ENCODE results near the gene VGLL4.
"Not testable (repeated sequence)": the region's sequence is repeated elsewhere in the genome, so short reads cannot be mapped to it uniquely, and the experiment has no call there.

Gene VGLL4

DNA sequence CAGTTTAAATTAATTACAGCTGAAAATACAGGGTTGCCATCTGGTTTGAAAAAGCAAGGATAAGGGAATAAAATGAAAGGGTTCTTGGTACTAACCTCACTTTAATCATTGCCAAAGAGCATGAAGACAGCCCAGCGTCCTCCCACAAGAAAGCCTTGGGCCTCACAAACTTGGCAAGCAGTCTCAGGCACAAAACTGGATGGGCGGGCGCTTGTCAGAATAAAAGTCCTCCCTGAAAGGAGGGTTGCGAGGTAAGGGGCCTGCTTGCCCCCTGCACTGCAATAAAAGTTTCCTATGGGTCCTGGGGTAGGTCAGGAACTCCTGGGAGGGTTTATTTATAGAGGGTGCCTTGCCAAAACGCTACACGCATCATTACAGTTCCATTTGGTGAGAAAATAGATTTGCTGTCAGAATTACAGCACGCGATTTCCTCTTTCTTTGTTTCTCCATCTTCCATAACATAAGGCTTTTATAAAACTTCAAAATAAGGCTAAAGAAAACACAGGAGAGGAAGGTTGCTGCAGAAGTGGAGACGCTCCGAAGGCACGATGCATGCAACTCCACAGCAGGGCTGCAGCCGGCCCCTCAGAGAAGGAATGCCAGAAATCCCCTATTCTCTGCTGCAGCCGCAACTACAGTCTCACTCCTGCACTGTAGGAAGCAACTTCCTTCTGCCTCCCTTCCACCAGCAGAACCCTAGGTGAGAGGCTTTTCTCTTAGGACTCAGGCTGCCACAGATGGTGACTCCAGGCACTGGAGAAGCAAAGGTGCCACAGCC, 61.3 kb downstream of the VGLL4 start:
- DNase-seq = peak; percentile 73

DNA sequence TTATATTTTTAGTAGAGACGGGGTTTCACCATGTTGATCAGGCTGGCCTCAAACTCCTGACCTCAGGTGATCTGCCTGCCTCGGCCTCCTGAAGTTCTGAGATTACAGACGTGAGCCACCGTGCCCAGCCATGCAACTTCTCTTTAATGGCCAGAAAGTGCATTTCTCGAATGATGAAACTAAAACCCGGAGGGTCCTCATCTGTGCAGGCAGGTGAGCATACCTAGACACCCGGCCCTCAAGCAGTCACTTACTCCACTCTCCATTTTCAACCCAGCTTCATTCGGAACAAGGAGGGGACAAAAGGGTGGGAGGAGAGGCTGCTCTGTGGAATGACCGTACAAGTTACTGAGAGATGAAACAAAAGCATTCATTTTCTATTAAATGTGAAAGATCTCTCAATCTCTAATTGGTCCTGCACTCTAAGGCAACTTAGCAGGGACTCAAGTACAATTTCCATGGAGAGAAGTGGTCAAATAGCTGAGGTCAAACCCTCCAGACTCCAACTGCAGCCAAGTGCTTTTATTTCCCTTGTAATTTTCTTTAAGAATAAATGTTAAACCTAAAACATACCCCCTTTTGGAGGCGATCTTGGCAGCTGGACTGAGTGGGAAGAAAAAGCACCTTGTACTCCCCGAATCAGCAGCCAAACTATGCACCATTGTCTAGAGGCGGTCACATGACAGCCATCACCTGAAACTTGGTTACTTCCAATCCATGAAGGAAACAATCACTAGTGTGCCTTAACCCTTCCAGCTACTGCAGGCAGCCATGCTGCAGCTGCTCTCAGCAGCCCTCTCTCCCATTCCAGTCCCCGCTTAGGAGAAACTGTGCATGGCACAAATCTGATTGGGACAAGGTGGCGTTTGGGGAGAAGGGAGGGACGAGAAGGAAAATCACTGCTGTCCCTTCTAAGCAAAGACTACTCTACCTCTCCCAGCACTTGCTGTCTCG, 62.2 kb downstream of the VGLL4 start:
- DNase-seq = no peak

DNA sequence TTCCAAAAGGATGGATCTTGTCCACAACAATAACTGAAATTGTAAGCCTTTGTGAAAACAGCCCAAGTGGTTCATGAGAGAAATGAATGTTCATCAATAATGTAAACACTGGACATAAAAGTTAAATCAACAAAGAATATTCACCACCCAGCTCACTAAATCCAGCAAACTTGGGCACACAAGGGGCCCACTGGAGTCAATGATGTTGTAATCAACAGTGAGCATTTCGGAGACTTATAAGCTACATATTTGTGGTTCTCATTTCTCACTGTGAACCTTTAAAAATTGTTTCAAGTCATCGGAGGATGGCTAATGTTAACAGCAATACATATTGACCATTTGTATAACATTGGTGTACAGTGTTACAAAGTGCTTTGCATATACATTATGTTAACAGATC, 63.1 kb downstream of the VGLL4 start:
- no peak for DNase-seq

DNA sequence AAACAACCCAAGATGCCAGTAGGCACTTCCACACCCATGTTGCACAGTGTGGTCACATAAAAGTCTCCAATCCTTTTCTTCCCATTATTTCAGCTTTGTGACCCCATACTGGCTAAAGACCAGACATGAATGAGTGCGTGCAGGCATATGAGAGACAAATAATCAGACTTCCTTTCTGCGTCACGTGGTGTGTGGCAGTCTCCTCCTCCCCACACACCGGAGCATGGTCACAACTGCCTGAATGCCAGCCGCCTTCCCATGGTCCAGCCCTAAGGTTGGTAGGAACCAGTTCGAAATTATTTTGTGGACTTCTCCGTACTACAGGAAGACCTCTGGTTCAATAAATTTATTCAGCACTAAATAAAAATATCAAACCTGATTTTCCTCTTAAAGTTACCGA, 65.5 kb downstream of the VGLL4 start:
- no peak for DNase-seq

DNA sequence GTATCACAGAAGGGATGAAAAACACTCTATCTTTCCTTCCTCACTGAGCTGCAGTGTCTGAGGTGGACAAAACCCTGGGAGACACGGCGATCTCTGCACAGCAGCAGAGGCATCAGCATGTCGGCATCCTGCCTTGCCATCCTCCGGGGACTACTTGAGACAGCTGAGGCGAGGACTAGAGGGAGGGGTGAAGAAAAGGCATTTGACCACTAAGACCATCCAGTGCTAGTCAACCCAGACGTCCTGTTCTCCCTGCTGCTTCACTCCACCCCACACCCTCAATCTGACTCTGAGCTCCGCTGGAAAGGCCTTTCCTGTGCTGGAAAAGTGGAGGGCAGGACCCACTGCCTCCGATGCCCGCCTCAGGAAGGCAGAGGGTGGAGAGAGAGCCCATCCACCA, 67.3 kb downstream of the VGLL4 start:
- DNase-seq = no peak

DNA sequence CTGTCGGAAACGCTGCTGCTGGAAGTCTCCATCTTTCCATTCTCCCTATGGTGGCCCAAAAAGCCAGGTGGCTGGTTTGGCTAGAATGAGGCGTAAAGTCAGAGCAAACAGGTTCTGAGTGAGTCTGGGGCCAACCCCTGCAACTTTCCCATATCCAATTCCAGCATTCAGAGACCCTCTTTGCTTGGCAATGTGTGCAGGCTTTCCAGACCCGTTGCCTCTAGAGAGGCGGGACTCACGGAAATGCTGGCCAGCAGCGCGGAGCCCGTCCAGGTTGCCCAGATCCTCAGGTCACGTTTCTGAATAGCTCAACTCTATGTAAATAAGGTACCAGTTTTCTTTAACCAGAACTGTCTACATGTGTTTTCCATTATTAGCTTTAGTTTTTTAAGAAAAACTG, 68.0 kb downstream of the VGLL4 start:
- no peak for DNase-seq

DNA sequence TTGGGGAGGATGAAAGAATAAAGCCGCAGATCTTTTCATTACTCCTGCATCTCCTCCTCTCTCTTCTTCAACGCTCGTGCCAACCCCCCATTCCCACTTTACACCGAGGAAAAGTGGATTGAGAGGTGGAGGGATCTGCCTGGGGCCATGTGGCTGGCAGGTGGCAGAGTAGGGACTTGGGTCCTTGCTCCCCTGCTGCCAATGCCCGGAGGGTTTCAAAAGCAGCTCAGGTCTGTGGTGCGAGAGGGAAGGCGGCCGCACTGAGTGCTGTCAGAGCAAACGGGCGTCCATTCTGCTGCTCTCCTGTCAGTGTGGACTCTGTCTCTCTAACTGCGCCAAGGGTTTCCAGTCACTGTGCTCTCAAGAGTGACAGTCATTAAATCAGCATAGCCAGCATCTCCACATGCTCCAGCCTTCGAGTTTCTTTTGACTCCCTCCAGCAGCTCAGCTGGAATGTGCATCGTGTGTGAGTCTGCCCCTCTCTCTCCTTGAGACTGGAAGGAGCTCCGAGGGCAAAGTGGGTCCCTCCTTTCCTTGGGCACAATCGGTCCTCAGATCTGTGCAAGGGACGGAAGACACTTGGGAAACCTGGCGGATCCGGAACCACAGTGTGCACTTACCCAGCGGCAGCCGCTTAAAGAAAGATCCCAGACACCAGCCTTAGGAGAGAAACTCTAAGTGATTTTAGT, 68.6 kb downstream of the VGLL4 start:
- DNase-seq = no peak

DNA sequence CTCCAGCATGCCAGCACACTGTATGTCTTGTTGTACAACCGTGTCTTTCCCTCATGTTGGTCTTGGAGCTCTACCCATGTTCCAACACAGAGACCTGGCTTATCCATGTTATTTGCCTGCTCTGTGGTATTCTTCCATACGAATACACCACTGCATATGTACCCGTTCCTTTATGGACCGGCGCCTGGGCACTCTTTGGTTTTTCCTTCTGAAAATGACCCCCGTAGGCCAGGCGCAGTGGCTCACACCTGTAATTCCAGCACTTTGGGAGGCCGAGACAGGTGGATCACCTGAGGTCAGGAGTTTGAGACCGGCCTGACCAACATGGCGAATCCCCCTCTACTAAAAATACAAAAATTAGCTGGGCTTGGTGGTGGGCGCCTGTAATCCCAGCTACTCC, 71.1 kb downstream of the VGLL4 start:
- not testable (repeated sequence) for DNase-seq

DNA sequence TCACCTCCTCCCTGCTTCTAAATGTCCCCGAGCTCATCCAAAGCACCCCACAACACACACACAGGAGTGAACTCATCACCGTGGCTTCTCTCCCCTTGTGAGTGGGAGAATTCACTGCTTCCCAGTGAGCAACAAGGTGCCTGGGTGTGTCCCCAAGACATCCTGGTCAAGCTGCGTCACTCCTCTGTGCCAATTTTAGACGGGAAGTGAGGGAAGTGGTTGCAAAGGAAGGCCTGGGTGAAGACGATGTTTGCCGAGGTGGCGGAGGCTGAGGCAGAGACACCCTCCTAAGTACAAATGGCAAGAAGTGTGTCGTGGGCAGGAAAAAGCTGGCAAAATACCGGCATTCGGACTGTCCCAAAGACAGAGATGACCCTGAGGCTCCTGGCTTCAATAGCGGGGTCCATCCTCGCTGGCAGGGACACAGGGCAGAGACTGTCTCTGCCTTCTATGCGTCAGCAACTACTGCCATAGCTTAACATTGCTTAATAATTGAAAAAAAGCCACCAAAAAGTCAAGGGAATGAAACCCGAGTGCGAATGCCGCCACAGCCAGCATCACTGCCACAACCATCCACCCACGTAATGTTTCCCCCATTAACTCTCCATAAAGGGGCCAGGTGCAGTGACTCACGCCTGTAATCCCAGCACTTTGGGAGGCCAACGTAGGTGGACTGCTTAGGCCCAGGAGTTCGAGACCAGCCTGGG, 72.8 kb downstream of the VGLL4 start:
- peak; percentile 24 for DNase-seq

DNA sequence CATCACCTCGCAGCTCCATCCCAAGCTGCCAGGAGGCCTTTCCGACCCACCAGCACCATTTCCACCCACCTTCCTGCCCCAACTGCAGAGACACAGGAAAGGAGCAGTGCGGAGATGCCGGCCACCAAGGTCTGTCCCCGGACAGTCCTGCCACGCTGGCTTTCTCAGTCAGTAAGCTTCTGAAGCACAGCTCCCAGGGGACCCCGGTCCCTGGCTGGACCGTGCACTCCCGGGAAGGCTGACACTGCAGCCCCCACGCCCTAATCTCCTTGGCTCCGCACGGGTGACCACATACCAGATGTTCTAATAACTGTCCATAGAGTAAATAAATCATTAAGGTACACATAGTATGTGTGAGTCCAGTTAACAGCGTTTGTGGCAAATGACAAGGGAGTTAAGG, 73.5 kb downstream of the VGLL4 start:
- DNase-seq = no peak

DNA sequence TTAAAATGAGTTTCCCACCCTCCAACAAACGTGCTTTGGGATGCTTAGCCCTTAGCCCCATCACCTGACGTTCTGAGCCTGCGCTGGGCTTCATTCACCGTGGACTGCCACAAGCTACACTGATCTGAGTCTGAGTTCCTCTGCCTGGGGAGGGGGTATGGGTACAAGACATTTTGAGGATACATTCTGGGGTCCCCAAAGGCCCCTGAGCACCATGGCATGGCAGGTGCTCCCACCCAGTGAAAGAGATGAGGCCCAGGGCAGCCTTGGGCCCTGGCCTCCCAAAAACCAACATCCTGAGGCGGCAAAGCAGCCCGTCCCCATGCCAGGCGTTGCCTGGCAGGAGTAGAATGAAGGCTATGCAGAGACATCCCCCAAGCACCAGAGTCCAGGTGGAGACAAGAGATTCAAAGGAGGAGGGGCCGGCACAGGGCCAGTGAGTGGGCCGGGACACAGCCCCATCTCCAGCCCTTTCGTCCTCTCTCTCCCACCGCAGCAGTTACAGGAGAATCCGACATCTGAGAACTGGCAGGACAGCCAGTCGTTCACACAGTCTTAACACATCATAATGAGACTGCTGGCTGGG, 74.5 kb downstream of the VGLL4 start:
- DNase-seq = no peak

DNA sequence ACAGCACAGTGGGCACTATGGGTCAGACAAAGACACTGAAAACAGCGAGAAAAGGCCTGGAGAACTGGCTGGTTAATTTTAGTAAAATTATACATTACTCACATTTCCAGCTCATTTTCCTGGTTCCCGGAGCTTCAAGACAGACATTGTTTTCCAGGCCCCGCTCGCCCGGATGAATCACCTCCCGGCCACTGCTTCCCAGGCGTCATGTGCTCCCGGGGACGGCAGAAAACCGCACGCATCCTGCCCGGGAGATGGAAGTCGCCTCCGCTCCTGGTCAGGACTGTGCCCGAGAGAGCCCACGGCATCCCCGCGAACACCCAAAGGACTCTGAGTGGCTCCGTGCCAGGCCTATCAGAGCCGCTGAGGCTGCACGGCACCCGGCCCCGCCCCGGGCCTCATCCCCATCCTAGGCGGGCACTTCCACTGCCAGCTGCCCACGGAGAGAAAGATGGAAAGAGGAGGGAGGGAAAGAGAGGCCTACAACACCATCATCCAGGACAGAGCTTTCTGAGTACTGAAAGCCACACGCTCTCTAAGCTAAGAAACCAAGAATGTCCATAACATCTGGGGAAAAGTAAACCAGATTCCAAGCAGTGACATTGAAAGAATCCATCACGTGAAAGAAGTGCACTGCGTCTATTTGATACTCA, 75.1 kb downstream of the VGLL4 start:
- DNase-seq = no peak

DNA sequence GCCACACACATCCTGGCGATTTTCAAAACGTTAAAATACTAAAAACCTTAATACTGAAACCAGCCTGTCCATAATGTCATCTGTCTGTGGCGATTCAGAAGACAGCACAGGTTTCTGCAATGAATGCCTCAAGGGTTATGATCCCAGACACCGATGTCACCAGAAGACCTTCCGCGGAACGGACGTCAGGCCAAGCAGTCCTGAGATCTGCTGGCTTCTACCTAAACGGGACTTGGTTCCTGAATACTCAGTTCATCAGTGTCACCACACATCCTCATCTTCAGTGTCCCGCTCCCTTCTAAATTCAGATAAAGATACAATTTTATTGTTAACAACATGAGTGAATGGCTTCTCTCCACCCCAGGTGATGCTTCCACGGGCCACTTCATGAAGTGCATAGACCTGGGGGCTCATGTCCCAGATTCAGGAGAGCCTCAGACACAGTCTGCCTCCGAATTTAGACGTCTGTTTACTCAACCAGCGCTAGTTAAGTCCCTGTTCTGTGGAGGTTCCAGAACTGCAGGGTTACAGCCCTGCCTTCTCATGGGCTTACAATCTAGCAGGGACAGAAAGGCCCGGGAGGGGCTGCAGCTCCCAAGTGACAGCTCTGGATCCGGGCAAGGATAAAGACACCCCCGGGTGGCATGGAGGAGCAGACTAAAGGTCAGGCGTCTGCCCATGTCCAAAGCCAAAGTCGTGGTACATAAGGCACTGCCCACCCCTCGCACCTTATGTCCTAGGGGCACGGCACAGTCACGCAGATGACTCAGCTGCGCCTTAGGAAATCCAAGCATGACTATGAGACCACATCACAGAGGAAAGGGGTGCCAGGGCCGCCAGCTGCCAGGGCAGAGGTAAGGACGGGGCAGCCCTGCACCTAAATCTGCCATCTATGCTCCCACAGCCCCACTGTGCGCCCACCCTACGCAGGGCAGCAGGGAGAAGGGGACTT, 75.9 kb downstream of the VGLL4 start:
- DNase-seq = no peak

DNA sequence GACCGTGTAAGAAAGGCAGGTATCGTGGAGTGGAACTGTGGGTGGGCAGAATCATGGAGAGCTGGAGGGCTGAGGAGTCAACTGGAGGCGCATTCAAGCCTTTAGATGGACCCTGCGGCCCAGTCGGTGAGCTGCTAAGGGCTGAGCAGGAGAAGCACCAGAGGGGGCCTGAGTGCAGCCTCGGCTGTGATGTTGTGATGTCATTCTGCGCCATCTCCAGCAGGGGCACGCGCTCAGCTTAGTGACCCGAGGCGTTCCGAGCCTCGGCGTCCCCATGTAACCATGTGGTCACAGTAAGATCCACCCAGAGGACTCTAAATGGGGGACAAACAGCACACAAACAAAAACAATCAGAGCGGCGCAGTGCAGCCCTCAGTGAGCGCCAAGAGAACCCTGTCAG, 76.8 kb downstream of the VGLL4 start:
- peak; percentile 23 for DNase-seq

DNA sequence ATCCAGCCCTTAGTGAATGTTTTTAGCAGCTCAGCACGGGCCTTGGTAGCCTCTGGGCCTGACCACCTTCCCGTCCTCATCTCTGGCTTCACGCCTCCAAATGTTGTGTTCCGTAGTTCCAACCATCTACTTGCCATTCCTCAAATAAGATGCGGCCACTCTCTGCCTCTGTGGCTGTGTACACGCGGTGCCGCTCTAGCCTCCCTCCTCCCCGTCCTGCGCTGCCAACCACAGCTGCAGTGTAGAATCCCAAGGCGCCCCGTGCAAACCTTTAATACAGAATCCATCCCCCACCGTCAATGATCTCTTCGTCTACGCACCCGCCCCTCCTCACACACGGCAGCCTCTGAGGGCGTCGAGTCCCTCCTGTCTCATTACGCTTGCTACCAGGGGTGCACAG, 77.2 kb downstream of the VGLL4 start:
- no peak for DNase-seq

DNA sequence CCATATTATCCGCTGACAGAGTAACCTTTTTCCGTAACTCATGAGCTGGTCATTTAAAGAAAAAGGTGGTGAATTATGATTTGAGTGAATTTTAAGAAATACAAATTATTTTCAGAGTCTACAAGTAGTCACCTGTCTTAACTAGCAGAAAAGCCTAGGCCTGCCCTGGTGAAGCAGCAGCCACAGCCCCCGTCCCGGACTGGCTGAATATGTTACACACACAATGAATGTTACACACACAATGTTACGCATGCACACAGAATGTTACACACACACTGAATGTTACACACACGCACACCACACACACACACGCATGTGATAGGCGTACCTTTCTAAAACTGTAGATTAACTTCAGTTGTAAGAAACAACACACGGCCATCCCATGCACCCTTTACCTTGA, 77.8 kb downstream of the VGLL4 start:
- no peak for DNase-seq

DNA sequence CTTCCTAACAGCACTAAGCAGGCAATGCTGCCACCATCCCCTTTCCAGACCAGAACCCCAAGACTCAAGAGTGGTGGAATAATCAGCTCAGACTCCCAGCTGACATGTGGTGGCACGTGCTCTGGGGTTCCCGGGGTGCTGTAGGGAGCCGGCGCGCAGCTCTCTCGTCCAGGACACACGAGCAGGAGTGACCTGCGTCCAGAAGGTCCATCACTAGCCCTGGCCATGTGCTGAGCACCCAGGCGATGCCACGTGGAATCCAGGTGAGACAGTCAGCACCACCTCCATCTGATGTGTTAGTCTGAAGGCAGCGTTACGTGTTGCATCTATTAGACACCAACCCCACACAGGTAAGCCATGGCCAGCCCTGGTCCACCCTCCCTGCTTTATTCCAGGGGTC, 78.2 kb downstream of the VGLL4 start:
- no peak for DNase-seq

DNA sequence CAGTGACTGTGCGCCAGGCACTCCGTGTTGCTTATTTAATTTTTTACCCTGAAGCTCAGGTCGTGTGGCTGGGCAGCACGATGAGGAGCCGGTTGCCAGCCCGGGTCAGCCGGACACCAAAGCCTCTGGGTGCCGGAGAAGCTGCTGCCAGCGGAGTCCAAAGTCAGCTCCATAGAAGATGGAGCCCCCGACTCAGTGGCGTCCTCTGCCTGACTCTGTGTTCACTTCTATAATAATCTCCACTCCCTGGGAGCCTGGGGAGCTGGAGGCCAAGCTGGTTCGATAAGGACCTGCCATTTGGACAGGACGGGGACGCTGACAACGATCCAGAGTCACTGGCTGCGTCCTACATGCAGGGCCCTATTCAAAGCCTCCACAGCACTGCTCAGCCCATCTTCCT, 78.6 kb downstream of the VGLL4 start:
- DNase-seq = no peak

DNA sequence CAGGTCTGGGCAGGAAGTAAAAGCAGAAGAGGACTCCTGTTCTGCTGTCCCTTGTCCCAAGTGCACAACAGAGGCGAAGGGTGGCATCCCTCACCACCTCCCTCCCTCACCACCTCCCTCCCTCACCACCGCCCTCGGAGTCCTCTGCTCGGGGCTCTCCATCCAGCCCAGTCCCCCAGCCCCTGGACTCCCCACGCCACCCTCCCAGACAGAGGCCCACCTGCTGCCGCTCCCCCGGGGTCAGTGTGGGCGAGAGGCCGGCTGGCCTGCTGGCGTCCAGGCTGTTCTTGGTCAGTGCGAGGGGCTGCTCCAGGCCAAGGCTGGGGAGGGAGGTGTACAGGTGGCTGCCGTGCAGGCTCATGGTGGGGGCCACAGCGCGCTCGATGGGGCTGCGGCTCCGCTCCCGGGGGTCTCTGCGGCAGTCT, 79.1 kb downstream of the VGLL4 start:
- no peak for DNase-seq

DNA sequence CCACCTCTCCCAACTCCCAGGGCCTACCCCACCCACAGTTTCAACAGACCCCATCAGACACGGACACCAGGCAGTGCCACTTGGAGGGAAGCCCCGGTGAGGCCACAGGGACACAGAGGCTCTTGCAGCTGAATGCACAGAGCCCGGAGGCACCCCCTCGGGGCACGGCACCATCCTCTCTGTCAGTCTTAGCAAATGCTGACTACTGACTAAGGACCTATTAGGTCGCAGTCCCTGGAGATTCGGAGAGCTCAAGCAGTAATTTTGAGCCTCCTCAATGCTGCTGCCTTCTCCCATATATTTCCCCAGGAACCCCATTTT, 79.9 kb downstream of the VGLL4 start:
- DNase-seq = no peak
